ENCODE data around the gene FBP1. TPM values are rescaled to one million over a fixed set of nuclear protein-coding genes. Genes with fewer than 3 reads are reported as not detected.
"Not testable (repeated sequence)": the region's sequence is repeated elsewhere in the genome, so short reads cannot be mapped to it uniquely, and the experiment has no call there.

Gene FBP1
- total RNA-seq, 1 donor from 2014 or later: 1.1 TPM

- ATAC-seq (ENCODE audit: poor library complexity); DNase-seq; intact Hi-C loops (cut with DNase I): not testable (repeated sequence)
These were observed 46.6 kb downstream of the FBP1 start for GRCh38 chr9:94592683-94593082.

DNA sequence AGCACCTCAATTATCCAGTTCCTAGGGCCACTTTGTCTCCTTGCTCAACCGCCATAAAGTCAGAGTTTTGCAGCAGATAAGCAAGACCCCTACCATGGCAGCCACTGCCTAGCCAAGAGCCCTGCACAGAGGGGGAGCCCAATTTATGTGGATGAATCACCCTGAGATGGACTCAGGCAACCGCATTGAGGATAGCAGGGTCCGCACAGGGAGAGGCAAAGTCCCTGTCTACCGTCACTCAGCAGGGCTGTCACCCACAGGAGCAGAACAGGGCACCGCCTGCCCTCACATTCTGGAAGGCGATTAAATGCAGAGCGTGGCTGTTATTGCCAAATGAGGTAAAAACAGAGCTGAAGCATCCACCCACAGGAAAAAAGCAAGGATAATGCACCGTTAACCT is 47.4 kb downstream of the FBP1 start:
- DNase-seq (no peak), ATAC-seq (ENCODE audit: poor library complexity) (no peak)
- intact Hi-C loops (cut with DNase I): no loop called here

DNA sequence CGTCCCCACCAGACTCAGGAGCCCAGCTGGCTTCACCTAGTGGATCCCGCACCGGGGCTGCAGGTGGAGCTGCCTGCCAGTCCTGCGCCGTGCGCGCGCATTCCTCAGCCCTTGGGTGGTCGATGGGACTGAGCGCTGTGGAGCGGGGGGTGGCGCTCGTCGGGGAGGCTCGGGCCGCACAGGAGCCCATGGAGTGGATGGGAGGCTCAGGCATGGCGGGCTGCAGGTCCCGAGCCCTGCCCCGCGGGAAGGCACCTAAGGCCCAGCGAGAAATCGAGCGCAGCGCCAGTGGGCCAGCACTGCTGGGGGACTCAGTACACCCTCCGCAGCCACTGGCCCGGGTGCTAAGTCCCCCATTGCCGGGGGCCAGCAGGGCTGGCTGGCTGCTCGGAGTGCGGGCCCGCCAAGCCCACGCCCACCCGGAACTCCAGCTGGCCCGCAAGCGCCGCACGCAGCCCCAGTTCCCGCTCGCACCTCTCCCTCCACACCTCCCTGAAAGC is 48.2 kb downstream of the FBP1 start:
- DNase-seq; ATAC-seq (ENCODE audit: poor library complexity); intact Hi-C loops (cut with DNase I): not testable (repeated sequence)

GRCh38 chr9:94588681-94589080 is 50.6 kb downstream of the FBP1 start:
- intact Hi-C loops (cut with DNase I): no loop called here
- no peak for ATAC-seq (ENCODE audit: poor library complexity)
- no peak for DNase-seq

GRCh38 chr9:94586814-94587213 is 52.5 kb downstream of the FBP1 start:
- DNase-seq (no peak), ATAC-seq (ENCODE audit: poor library complexity) (no peak)
- intact Hi-C loops (cut with DNase I): no loop called here

GRCh38 chr9:94586316-94586715 is 53.0 kb downstream of the FBP1 start:
- intact Hi-C loops (cut with DNase I): no loop called here
- DNase-seq (no peak), ATAC-seq (ENCODE audit: poor library complexity) (no peak)

DNA sequence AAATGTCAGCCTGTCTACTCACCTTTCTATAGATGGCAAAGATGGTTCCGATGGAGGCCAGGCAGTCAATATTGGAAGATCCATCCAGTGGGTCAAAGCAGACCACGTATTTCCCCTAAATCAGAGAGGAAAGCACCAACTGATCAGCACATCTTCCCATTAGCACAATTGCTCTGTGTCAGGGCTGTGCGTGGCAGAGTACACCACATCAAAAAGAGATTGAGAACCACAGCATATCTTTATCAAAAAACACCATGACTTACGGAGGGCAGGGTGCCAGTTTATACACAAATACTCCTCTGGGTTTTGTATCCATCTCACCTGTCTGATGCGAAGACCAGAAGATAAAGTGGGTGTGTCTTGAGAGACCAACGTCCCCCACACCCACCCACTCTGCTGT is 54.8 kb downstream of the FBP1 start:
- intact Hi-C loops (cut with DNase I): no loop called here
- ATAC-seq (ENCODE audit: poor library complexity): no peak
- DNase-seq: no peak

GRCh38 chr9:94581728-94582127 is 57.6 kb downstream of the FBP1 start:
- intact Hi-C loops (cut with DNase I): no loop called here
- ATAC-seq (ENCODE audit: poor library complexity) (no peak), DNase-seq (no peak)

GRCh38 chr9:94577571-94577970 is 61.7 kb downstream of the FBP1 start:
- intact Hi-C loops (cut with DNase I): no loop called here
- ATAC-seq (ENCODE audit: poor library complexity): no peak
- DNase-seq: no peak

GRCh38 chr9:94577036-94577435 is 62.3 kb downstream of the FBP1 start:
- DNase-seq (no peak), ATAC-seq (ENCODE audit: poor library complexity) (no peak)
- intact Hi-C loops (cut with DNase I): no loop called here

DNA sequence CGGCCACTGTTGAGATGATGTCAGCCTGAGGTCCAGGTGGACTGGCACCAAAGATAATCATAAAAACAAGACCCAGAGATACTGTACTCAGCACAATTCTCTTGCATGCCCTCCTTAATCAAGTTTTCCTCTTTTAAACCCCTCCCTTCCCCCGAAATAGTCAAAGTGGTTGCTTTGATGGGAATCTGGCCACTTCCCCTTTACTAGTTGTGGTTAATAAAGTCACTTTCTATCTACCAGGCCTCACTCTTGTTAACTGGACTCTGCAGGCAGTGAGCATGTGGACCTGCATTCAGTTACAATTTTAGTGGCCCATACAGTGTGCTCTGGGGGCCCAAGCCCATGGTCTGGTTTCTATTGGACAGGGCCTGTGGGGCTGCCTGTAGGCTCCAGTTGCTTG is 63.2 kb downstream of the FBP1 start:
- DNase-seq: no peak
- intact Hi-C loops (cut with DNase I): no loop called here

GRCh38 chr9:94568972-94569712 is 70.2 kb downstream of the FBP1 start:
- ATAC-seq (ENCODE audit: poor library complexity) (peak; percentile 14), DNase-seq (no peak)
- intact Hi-C loops (cut with DNase I): no loop called here

More for the DNA sequence above, 63.2 kb downstream of the FBP1 start:
- no peak for ATAC-seq (ENCODE audit: poor library complexity)

- DNase-seq: no peak
- peak; percentile 82 for ATAC-seq (ENCODE audit: poor library complexity)
- intact Hi-C loops (cut with DNase I): no loop called here
These were observed 70.9 kb downstream of the FBP1 start for GRCh38 chr9:94568250-94568889.

- DNase-seq (no peak), ATAC-seq (ENCODE audit: poor library complexity) (no peak)
- intact Hi-C loops (cut with DNase I): no loop called here
These were observed 72.0 kb downstream of the FBP1 start for GRCh38 chr9:94567271-94567670.

DNA sequence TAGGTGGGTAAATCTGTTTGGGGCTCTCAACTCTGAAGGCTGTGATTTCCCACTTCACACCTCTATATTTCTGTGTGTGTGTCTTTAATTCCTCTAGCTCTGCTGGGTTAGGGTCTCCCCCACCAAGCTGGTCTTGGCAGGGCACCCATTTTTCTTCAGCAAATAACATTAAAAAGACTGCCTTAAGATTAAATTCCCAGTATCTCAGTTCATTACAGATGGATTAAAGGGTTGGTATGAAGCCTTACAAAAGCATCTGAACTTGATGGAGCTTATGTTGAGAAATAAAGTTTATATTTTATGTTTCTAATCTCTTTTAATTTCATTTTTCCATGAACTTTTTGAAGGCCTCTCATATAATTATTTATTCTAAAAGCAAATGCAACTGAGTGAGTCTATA is 72.8 kb downstream of the FBP1 start:
- ATAC-seq (ENCODE audit: poor library complexity) (no peak), DNase-seq (no peak)
- intact Hi-C loops (cut with DNase I): no loop called here

- DNase-seq; intact Hi-C loops (cut with DNase I); ATAC-seq (ENCODE audit: poor library complexity): not testable (repeated sequence)
These were observed 75.0 kb downstream of the FBP1 start for GRCh38 chr9:94564279-94564678.

DNA sequence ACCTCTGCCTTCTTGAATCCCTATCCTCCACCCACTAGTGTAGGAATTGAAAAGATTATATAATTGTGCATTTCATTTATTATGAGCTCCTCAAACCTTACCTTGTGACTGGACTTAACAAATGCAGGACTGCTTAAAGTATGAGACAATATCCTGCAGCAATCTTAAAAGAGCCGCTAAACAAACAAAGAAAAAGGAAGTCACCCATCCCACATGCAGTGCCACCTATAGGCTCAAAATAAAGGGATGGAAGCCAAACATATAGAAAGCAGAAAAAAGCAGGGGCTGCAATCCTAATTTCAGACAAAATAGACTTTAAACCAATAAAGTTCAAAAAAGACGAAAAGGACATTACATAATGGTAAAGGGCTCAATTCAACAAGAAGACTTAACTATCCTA is 75.8 kb downstream of the FBP1 start:
- ATAC-seq (ENCODE audit: poor library complexity): no peak
- no peak for DNase-seq
- intact Hi-C loops (cut with DNase I): no loop called here

GRCh38 chr9:94560237-94560636 is 79.1 kb downstream of the FBP1 start:
- no peak for DNase-seq
- intact Hi-C loops (cut with DNase I): no loop called here
- no peak for ATAC-seq (ENCODE audit: poor library complexity)

GRCh38 chr9:94557376-94557775 is 81.9 kb downstream of the FBP1 start:
- intact Hi-C loops (cut with DNase I): no loop called here
- DNase-seq: no peak
- no peak for ATAC-seq (ENCODE audit: poor library complexity)
